Measurements from ENCODE around the gene PRKN.

The PRKN gene

GRCh38 chr6:162050579-162050978 is 677.0 kb downstream of the PRKN start:
- TF ChIP-seq CTCF (IDR thresholded peaks at IDR 0.05; ENCODE audit: low read depth, low read length) (no peak), EZH2phosphoT487 (IDR thresholded peaks at IDR 0.05; ENCODE audit: low read depth) (no peak)
- Histone ChIP-seq H3K9ac (ENCODE audit: low read length) (no peak overlapping the region), H3K4me2 (ENCODE audit: low read length) (no peak overlapping the region), H3K9me3 (ENCODE audit: insufficient read depth, low read length) (no peaks in the 10 kb centered on the region), H3K27ac (ENCODE audit: low read length) (no peak overlapping the region), H4K20me1 (ENCODE audit: insufficient read depth, low read length) (no peaks in the 10 kb centered on the region), H3K4me1 (ENCODE audit: low read length) (no peaks in the 10 kb centered on the region), H2AFZ (ENCODE audit: low read depth, low read length) (no peak overlapping the region), H3K79me2 (ENCODE audit: low read length) (no peaks in the 10 kb centered on the region), H3K36me3 (replicated peaks; ENCODE audit: low read depth, low read length) (no peaks in the 10 kb centered on the region), H3K4me3 (ENCODE audit: low read length) (no peak overlapping the region), H3K27me3 (ENCODE audit: low read depth, low read length) (no peaks in the 10 kb centered on the region)

- no peak overlapping the region for H2AFZ ChIP-seq (ENCODE audit: low read depth, low read length)
- no peaks in the 10 kb centered on the region for H3K9me3 ChIP-seq (ENCODE audit: insufficient read depth, low read length)
- H3K36me3 ChIP-seq (replicated peaks; ENCODE audit: low read depth, low read length), result no peaks in the 10 kb centered on the region
- TF ChIP-seq EZH2phosphoT487 (IDR thresholded peaks at IDR 0.05; ENCODE audit: low read depth) (no peak), CTCF (IDR thresholded peaks at IDR 0.05; ENCODE audit: low read depth, low read length) (no peak)
- no peaks in the 10 kb centered on the region for H3K27me3 ChIP-seq (ENCODE audit: low read depth, low read length)
- H3K79me2 ChIP-seq (ENCODE audit: low read length), result no peaks in the 10 kb centered on the region
- no peak overlapping the region for H3K4me2 ChIP-seq (ENCODE audit: low read length)
- no peak overlapping the region for H3K9ac ChIP-seq (ENCODE audit: low read length)
- H4K20me1 ChIP-seq (ENCODE audit: insufficient read depth, low read length), result no peaks in the 10 kb centered on the region
- no peak overlapping the region for H3K27ac ChIP-seq (ENCODE audit: low read length)
- no peaks in the 10 kb centered on the region for H3K4me1 ChIP-seq (ENCODE audit: low read length)
- H3K4me3 ChIP-seq (ENCODE audit: low read length), result no peak overlapping the region
These were observed 681.2 kb downstream of the PRKN start for GRCh38 chr6:162046324-162046723.

- Histone ChIP-seq H3K9ac (ENCODE audit: low read length) (no peak overlapping the region), H3K36me3 (replicated peaks; ENCODE audit: low read depth, low read length) (no peaks in the 10 kb centered on the region), H3K4me1 (ENCODE audit: low read length) (no peaks in the 10 kb centered on the region), H2AFZ (ENCODE audit: low read depth, low read length) (no peak overlapping the region), H4K20me1 (ENCODE audit: insufficient read depth, low read length) (no peaks in the 10 kb centered on the region), H3K79me2 (ENCODE audit: low read length) (no peaks in the 10 kb centered on the region), H3K27ac (ENCODE audit: low read length) (no peak overlapping the region), H3K9me3 (ENCODE audit: insufficient read depth, low read length) (no peaks in the 10 kb centered on the region), H3K4me2 (ENCODE audit: low read length) (no peak overlapping the region), H3K4me3 (ENCODE audit: low read length) (no peak overlapping the region), H3K27me3 (ENCODE audit: low read depth, low read length) (no peaks in the 10 kb centered on the region)
- TF ChIP-seq EZH2phosphoT487 (IDR thresholded peaks at IDR 0.05; ENCODE audit: low read depth), result no peak
- no peak for TF ChIP-seq CTCF (IDR thresholded peaks at IDR 0.05; ENCODE audit: low read depth, low read length)
These were observed 694.9 kb downstream of the PRKN start for GRCh38 chr6:162032620-162033019.

GRCh38 chr6:162029873-162030576 is 697.5 kb downstream of the PRKN start:
- Histone ChIP-seq H3K79me2 (ENCODE audit: low read length) (no peaks in the 10 kb centered on the region), H3K4me3 (ENCODE audit: low read length) (no peak overlapping the region), H4K20me1 (ENCODE audit: insufficient read depth, low read length) (no peaks in the 10 kb centered on the region), H3K36me3 (replicated peaks; ENCODE audit: low read depth, low read length) (no peaks in the 10 kb centered on the region), H3K27me3 (ENCODE audit: low read depth, low read length) (no peaks in the 10 kb centered on the region), H3K9ac (ENCODE audit: low read length) (no peak overlapping the region), H3K9me3 (ENCODE audit: insufficient read depth, low read length) (no peaks in the 10 kb centered on the region), H3K4me1 (ENCODE audit: low read length) (no peaks in the 10 kb centered on the region), H3K4me2 (ENCODE audit: low read length) (no peak overlapping the region), H2AFZ (ENCODE audit: low read depth, low read length) (no peak overlapping the region), H3K27ac (ENCODE audit: low read length) (no peak overlapping the region)
- no peak for TF ChIP-seq EZH2phosphoT487 (IDR thresholded peaks at IDR 0.05; ENCODE audit: low read depth)
- TF ChIP-seq CTCF (IDR thresholded peaks at IDR 0.05; ENCODE audit: low read depth, low read length), result no peak

Data from OCI-LY3 (cell line).